ENCODE results near the gene TSPAN14. TPM values are rescaled to one million over a fixed set of nuclear protein-coding genes. Genes with fewer than 3 reads are reported as not detected.
A peak's percentile ranks its signal among the peaks of the same experiment; 100 is the strongest.

Gene TSPAN14
- total RNA-seq, 3 donors from 2014 or later = 52.8 to 76.8 (median 74.8) TPM

DNA sequence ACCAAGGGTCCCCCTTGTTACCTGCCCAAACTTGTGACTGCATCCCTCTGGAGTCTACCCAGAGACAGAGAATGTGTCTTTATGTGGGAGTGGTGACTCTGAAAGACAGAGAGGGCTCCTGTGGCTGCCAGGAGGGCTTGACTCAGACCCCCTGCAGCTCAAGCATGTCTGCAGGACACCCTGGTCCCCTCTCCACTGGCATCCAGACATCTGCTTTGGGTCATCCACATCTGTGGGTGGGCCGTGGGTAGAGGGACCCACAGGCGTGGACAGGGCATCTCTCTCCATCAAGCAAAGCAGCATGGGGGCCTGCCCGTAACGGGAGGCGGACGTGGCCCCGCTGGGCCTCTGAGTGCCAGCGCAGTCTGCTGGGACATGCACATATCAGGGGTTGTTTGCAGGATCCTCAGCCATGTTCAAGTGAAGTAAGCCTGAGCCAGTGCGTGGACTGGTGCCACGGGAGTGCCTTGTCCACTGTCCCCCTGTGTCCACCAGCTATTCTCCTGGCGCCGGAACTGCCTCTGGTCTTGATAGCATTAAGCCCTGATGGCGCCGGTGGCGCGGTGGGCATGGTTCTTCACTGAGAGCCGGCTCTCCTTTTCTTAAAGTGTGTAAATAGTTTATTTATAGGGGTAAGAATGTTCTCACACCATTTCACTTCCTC, 64.2 kb downstream of the TSPAN14 start:
- no peak for TF ChIP-seq POLR2AphosphoS5 (IDR thresholded peaks at IDR 0.05)
- no peak for TF ChIP-seq CTCF (IDR thresholded peaks at IDR 0.05)
- no peak for TF ChIP-seq POLR2A (IDR thresholded peaks at IDR 0.05)
- Histone ChIP-seq H3K36me3 (peaks cover 4% of the 10 kb centered on the region), H3K27me3 (no peaks in the 10 kb centered on the region), H3K9me3 (no peaks in the 10 kb centered on the region), H3K27ac (peak overlapping the region in 1 of 2 donors; percentile 81), H3K4me1 (no peaks in the 10 kb centered on the region), H3K4me3 (no peak overlapping the region)
- no peak for DNase-seq (ENCODE audit: low spot score in 2 of 2)
- intact Hi-C loops (cut with DNase I; ENCODE audit: low total_unique reads) = no loop called here

GRCh38 chr10:80518807-80519360, 64.8 kb downstream of the TSPAN14 start:
- intact Hi-C loops (cut with DNase I; ENCODE audit: low total_unique reads) = no loop called here
- H3K27me3 ChIP-seq = no peaks in the 10 kb centered on the region
- no peak overlapping the region for H3K4me3 ChIP-seq
- no peak for TF ChIP-seq POLR2AphosphoS5 (IDR thresholded peaks at IDR 0.05)
- TF ChIP-seq POLR2A (IDR thresholded peaks at IDR 0.05) = no peak
- DNase-seq (ENCODE audit: low spot score in 2 of 2) = no peak
- H3K36me3 ChIP-seq = peaks cover 4% of the 10 kb centered on the region
- H3K27ac ChIP-seq = peak overlapping the region in 1 of 2 donors; percentile 81
- H3K9me3 ChIP-seq = no peaks in the 10 kb centered on the region
- no peaks in the 10 kb centered on the region for H3K4me1 ChIP-seq

DNA sequence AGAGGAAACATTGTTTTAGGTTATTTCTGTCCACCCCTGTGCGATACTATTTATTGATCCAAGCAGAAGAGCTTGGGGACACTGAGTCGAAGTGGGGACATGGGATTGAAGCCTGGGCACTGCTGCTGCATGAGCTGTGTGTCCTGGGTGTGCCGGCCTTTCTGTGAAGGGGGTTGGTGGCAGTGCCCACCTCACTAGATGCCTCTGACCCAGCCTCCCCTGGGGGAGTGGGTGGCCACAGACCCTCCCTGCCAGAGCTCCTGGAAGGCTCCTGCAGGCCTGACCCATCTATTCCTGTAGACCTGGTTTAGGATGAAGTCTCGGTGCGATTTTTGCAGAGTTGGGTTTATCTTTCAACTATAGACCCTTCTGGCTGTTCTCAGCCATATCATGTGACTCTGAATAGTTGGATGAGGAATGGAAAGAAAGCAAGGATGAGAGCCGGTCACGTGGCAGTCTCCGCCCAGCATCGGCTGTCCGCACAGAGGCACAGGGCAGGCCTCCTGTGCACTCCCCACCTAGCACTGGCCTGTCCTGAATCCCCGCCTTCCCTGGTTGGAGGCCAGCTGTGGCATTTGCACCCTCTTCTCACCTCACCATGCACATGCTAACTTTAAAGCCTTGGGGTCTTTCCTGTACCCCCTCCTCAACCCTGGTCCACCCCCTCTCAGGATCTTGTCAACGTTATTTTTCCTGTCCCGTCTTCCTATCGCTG, 66.0 kb downstream of the TSPAN14 start:
- H3K27ac ChIP-seq = peak overlapping the region in 1 of 2 donors; percentile 25
- TF ChIP-seq CTCF (IDR thresholded peaks at IDR 0.05) (no peak), POLR2AphosphoS5 (IDR thresholded peaks at IDR 0.05) (no peak), POLR2A (IDR thresholded peaks at IDR 0.05) (no peak)
- H3K36me3 ChIP-seq = peaks cover 4% of the 10 kb centered on the region
- no peak overlapping the region for H3K4me3 ChIP-seq
- no peaks in the 10 kb centered on the region for H3K27me3 ChIP-seq
- intact Hi-C loops (cut with DNase I; ENCODE audit: low total_unique reads) = no loop called here
- no peak for DNase-seq (ENCODE audit: low spot score in 2 of 2)
- no peaks in the 10 kb centered on the region for H3K4me1 ChIP-seq
- H3K9me3 ChIP-seq = no peaks in the 10 kb centered on the region

DNA sequence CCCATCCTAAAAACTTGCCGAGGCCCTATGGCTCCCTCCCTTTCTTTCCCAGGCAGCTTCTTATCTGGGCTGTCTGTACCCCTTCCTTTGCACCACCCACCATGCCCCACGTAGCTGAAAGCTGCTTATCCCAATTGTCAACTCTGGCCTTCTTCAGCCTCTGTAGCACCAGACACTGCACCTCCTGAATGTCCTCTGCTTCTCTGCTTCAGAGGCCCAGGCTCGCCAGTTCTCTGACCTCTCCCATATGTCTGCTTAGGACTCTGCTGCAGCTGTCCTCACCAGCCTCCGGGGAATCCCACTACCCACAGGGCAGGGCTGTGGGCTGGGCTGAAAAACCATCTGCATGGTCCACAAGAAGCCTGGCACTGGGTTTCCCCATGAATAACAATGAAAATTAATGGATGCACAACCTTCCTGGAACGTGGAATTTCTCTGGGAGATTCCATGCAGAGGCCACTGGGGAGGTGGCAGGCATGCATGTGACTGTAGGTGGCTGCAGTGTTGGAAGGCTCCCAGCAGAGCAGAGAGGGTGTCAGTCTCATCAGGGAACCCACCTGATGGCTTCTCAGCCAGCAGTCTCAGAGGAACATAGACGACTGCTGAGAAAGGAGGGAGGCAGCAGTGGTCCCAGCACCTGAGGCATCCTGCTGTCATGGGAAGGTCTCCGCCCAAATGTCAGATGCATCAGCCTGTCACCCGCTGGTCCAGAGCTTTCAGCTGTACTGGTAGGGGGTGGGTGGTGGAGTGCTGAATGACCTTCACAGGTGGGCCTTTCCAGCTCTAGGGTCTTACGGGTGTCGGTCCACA, 66.8 kb downstream of the TSPAN14 start:
- no peak for DNase-seq (ENCODE audit: low spot score in 2 of 2)
- TF ChIP-seq POLR2AphosphoS5 (IDR thresholded peaks at IDR 0.05) = no peak
- no peak for TF ChIP-seq POLR2A (IDR thresholded peaks at IDR 0.05)
- no peak for TF ChIP-seq CTCF (IDR thresholded peaks at IDR 0.05)
- H3K36me3 ChIP-seq = peaks cover 4% of the 10 kb centered on the region

GRCh38 chr10:80522756-80523363, 68.8 kb downstream of the TSPAN14 start:
- TF ChIP-seq CTCF (IDR thresholded peaks at IDR 0.05) = no peak
- TF ChIP-seq POLR2AphosphoS5 (IDR thresholded peaks at IDR 0.05) = no peak
- TF ChIP-seq POLR2A (IDR thresholded peaks at IDR 0.05) = no peak
- no peaks in the 10 kb centered on the region for H3K9me3 ChIP-seq
- H3K4me1 ChIP-seq = no peaks in the 10 kb centered on the region
- H3K36me3 ChIP-seq = no peaks in the 10 kb centered on the region
- no peak overlapping the region for H3K4me3 ChIP-seq
- DNase-seq (ENCODE audit: low spot score in 2 of 2) = no peak
- no peaks in the 10 kb centered on the region for H3K27me3 ChIP-seq
- no peak overlapping the region for H3K27ac ChIP-seq
- intact Hi-C loops (cut with DNase I; ENCODE audit: low total_unique reads) = no loop called here

More for the DNA sequence above, 66.8 kb downstream of the TSPAN14 start:
- Histone ChIP-seq H3K27me3 (no peaks in the 10 kb centered on the region), H3K4me3 (no peak overlapping the region), H3K9me3 (no peaks in the 10 kb centered on the region), H3K4me1 (no peaks in the 10 kb centered on the region), H3K27ac (no peak overlapping the region)
- intact Hi-C loops (cut with DNase I; ENCODE audit: low total_unique reads) = no loop called here
